Superior temporal gyrus (tissue), 1 donor: ENCODE data around the gene KRT10.

Source experiments
- DNase-seq: peaks from one replicate; pipeline ENCODE4 v3.0.0-alpha.2; 2016; ENCODE audit errors: extremely low spot score

Gene KRT10

DNA sequence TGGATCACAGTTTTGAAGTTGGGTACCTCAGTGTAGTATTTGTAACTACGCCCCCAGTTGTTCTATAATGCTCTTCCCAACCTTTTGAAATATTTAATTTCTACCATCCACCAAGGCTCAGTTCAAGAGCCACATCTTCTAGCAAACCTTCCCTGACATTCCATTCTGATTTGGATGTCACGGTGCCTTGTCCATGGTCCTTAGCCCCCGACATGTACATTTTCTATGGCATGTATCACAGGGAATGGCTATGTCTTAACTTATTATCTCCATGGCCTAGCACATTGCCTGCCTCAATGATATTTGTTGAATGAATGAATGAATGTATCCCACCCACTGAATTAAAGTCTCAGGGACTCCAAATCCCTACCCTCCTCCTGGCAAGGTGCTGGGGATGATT lies 16.3 kb downstream of the KRT10 start:
- no peak for DNase-seq

DNA sequence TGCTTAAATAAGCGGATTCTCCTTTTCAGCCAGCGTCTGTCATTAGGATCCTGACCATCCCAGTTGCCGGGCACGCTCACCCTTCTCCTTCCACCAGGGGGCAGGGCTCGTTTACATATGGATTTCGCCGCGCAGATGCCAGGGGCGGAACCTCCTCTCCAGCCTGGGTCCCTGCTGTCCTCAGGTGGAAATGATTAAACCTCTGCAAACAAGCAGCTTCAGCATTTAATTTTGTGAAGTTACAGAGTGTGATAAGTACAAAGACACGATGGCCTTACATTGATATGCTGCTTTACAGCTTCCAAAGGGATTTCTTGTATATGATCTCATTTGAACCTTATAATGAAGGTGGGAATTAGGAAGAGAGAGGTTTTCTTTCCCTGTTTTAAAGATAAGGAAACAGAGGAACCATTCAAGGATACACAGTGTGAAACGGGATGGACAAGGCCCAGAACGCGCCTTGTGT lies 18.8 kb downstream of the KRT10 start:
- peak; percentile 71 for DNase-seq

DNA sequence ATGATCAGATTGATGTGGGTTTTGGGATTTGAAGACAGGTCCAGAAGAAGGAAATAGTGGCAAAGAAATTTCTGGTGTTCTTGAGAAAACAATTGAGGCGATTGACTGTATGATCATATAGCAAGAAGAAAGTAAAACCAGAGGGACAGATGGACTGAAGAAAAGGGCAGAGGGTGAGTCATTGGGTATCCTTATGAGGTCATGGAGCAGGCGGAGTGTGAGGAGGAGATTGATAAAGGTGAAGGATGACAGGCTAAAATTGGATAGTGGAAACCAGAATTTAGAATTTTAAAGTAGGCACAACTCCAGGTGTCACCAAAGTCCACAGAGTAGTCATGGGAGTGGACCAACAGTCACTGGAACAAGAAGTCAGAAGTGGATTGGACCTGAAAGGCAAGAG lies 21.3 kb downstream of the KRT10 start:
- no peak for DNase-seq

DNA sequence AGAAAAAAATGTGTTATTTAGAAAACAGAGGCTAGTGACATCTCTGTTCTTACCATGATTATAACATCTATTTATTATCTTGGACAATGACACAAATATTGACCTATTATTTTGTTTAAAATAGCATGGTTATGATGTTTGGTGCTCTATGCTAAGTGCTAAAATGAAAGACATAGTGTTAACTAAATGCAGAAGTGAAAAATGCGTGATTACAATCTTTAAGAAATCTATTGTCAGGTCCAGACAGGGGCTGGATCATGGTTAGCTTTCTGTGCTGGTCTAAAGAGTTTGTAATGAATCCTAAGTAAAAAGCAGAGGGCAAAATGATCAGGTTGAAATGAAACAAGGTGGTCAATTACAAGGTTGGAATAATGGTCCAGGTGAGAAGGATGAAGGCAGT lies 22.0 kb downstream of the KRT10 start:
- no peak for DNase-seq

DNA sequence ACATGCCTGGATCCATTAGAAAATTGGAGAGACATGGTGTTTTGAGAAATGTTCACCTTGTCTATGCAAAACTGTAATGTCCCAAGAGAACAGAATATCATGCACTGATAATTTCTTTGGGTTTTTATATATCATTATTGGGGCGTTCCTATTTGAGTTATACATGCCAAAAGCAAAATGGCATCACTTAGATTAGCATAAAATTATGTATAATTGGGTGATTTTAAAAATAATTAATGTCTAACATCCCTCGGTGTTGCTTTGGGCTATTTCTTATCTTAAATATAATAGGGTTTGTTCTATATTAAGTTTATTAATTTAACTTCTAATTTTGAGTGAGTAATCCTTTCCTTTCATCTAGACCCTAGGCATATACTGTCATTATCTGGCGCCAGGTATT lies 22.6 kb downstream of the KRT10 start, which contains the start of gene KRT28:
TSS of gene KRT28 (minus strand) at position 101 of the 400 bp plus-strand sequence. CDS start at position 35, 66 bp downstream.
- DNase-seq: no peak

DNA sequence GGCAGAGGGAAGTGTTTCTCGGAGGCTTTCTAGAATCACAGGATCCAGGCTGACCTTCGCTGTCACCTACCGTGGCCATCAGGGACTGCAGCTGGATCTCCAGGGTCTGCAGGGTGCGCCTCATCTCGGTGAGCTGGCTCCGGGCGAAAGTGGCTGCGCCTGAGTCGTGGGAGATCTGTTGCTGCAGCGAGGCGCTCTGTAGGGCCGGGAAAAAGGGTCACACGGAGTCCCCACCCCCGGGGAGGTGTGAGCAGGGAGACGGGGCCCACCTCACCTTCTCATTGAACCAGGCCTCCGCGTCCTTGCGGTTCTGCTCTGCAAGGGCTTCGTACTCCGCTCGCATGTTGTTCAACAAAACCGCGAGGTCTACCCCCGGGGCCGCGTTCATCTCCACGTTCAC lies 25.6 kb downstream of the KRT10 start:
- no peak for DNase-seq

DNA sequence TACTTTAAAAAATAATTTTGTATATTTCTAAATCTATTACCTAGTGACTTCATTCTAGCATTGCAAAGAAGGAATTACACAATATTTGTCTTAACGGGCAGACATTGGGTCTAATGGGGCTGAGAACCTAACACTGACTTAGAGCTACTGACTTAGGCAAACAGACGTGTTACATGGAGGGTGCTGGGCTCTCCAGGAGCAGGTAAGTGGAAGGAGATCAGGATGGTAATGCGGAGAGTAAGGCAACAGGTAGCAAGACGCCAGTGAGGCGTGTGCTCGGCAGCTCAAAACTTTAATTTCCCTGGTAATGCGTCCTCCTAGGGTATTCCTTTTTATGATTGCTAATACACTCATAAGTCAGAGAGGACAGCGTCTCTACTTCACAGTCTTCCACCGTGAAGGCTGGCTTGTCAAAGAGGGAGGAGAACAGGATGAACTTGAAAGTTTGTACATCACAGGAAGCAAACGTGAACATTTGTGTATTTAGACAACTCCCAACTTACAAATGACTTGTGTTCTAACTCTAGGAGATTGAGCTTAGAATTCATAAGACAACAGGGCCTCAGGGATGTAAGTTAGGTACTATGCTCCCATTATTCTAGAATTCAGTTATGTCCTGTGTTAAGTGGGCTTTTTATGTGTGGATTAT lies 27.3 kb downstream of the KRT10 start:
- no peak for DNase-seq

DNA sequence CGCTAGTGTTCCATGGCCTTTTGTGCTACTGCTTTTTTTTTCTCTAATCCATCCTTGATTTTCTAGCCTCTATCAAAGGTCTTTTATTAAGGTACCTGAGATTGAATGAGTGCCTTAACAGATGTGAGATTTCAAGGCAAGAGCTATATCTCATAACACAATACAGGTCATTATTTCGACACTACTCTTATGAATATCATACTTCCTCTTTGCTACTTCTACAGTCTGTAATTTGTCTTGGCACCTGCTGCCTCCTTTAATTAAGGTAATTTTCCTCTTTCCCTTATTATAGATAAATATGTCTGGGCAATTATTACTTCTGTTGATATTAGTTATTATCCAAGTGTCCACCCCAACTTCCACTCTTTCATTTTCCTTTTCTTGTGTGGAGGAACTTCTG lies 27.9 kb downstream of the KRT10 start:
- no peak for DNase-seq

DNA sequence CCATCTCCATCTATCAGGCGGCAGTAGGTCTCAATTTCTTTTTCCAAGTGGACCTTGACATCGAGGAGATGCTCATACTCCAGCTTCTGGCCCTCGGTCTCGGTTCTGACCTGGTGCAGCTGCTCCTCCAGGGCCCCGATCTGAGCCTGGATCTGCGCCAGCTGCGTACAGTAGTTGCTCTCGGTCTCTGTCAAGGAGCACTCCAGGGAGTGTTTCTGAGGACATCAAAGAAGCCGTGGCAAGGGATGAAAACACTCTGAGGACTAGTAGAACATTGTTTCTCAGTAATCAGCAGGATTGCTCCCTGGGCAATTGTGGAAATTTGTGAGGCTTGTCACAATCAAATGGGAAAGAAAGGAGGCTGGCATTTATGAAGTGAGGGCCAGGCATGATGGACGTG lies 28.6 kb downstream of the KRT10 start:
- DNase-seq: no peak

DNA sequence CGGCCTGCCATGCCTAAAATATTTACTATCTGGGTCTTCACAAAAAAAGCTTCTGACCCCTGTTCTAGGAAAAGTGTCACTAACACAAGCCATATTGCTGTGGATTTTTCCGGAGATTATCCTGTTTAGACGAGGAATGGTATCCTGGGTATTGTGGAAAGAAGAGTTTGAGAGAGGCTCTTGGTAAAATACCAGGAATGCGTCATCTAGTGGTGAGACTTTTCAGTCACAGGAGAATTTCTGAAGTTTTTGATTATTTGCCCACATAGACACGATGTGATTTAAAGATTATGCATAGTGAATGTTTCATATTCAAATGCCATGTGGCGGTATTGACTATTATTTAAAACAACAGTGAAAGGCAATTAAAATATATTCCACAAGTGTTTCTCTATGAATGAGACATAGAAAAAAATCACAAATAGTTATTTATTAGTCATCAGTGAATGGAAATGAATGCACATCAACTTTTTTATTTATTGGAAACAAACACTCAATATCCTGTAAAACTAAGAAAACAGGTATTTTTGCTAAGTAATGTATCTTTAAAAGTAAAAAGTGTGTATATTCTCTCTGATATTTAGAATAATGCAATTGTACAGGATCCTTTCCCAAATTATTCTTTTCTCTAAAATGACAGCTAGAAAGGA lies 30.5 kb downstream of the KRT10 start:
- peak; percentile 34 for DNase-seq

DNA sequence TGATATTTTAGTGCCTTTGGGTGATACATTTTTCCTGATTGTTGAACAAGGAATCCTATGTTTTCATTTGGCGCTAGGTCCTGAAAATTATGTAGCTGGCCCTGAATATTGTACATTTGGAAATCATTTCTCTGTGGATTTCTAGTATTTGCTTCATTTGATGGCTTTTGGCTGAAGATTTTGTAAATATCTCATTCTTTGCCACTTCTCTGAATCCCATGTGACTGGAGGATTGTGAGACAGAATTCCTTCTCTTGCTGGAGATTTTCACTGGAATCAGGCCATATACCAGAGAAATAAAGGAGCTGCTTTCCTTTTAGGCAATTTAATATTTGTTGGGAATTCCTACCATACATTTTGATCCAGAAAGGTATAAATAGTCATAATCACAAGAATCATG lies 31.3 kb downstream of the KRT10 start:
- DNase-seq: no peak

DNA sequence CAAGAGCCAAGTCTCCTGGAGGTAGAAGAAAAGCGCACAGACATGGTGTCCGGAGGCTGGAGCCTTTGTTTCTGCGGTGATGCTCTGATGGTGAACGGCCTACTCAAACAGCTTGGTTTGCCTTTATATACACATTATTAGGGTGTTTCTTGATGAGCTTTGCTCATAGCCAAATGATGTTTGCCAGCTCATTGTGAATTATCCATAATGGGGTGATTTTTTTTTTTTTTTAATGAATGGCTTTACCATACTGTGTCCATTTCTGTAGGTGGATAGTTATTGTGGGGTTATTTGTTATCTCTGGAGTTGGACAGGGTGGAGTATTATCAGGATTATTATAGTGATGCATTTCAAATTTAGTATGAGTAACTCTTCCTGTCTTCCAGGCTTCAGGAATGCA lies 40.0 kb downstream of the KRT10 start, which contains the start of gene KRT27:
TSS of gene KRT27 (minus strand) at position 101 of the 400 bp plus-strand sequence. CDS start at position 44, 57 bp downstream.
- no peak for DNase-seq

DNA sequence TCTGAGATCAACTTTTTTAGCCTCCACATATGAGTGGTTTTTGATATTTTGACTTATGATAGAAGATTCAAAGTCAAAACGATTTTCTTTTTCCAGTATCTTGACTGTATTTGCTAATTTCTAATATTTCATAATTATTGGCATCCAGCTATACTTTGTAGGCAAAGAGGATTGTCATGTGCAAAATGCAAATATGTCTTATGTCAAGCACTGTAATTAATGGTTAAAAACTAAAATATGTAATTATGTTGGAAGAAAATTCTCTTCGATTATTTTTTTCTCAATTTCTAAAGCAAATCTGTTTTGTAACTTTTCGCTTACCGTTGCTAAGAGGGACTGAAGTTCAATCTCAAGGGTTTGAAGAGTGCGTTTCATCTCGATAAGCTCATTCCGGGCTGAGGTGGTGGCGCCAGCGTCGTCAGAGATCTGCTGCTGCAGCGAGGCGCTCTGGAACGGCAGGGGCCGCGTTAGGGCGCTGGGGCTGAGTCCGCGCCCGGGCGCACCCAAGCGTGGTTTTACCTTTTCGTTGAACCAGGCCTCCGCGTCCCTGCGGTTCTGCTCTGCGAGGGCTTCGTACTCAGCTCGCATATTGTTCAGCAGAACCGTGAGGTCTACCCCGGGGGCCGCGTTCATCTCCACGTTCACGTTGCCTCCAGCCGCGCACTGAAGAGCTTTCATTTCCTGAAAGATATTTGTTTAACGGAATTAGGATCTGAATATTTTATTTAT lies 43.1 kb downstream of the KRT10 start:
- no peak for DNase-seq

DNA sequence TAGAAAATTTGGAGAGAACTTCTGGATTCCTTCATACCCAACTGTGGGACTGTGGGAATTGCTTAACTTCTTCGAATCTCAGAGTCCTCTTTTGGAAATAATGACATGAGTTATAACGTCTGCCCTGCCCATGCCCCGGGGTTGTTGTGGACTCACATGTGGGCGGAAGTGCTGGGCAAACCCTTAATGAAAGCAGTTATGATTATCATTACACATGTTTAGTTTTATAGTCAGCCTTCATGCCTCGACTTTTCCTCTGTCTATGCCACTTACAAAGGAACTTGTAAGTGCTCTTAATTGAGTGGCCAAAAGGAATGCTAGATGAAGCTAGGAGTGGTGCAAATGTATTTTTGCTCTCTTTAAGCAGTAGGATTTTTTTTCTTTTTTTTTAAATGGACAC lies 44.0 kb downstream of the KRT10 start:
- no peak for DNase-seq

DNA sequence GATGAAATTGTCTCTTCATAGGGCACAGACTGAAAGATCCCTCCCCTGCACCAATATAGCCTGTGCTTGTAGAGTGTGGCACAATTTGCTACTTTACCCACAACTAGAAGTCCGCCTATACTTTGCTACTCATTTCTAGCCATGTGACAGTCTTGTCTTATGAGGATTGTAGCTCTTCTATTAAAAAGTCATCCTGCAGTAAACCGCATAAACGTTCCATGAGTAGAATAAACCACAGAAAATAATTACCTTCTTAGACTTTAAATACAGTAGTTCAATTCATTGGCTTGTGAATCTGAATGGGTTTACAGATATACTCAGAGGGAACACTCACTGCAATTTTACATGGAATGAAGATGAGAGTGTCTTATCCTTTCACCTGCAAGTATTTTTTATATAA lies 44.4 kb downstream of the KRT10 start:
- no peak for DNase-seq

DNA sequence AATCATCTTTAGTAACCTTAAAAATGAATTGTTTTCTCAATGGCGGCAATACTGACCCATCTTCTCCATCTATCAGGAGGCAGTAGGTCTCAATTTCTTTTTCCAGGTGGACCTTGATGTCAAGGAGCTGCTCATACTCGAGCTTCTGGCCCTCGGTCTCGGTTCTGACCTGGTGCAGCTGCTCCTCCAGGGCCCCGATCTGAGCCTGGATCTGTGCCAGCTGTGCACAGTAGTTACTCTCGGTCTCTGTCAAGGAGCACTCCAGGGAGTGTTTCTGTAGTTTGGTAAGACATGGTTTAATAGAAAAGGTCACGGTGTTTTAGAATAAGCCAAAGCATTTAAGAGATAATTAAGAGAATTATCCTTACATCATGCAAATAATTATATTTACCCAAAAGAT lies 45.0 kb downstream of the KRT10 start:
- DNase-seq: no peak

DNA sequence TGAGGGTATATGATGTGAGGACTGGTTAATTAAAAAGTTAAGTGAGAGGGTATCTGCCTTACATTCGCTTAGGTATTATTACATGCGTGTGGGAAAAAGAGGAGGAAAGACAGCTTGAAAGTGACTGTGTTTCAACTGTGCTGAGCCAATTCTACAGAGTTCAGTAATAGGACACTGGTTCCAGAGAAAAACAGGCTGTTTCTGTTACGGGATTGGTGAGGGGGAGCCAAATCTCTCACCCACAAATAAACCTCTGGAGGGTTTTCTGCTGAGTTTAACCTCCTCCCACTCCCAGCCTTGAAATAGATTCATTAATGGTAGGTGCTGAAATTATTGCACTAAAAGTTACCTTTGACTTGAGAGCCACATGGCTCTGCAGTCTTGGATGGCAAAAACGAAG lies 46.5 kb downstream of the KRT10 start:
- DNase-seq: no peak

DNA sequence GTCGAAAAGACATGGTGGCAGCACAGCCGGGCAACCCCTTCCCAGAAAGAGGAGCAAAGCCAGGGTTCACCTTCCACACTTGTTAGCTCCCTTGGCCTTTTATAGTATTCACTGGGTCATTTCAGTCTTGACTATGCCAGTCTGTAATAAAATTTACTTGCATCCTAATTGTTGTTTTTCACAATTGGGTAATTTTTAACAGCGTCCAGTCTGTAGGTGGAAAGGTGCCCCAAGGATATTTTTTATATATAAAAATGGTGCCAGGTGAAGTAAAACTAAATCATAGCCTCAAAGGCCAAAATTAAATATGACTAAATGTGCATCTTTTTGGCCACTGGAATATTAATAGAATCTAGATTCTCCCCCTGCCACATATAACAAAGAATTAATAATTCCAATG lies 50.3 kb downstream of the KRT10 start, which contains the start of gene KRT26:
TSS of gene KRT26 (minus strand) at position 101 of the 400 bp plus-strand sequence. CDS start at position 13, 88 bp downstream.
- no peak for DNase-seq
